LoVo (cell line): ENCODE measurements around the gene TAP2.
"Not testable (repeated sequence)": the region's sequence is repeated elsewhere in the genome, so short reads cannot be mapped to it uniquely, and the experiment has no call there.

ENCODE experiments used
- DNase-seq: peaks from one replicate; pipeline ENCODE4 v3.0.0-alpha.2; 2016; ENCODE audit warnings: low spot score

The TAP2 gene

DNA sequence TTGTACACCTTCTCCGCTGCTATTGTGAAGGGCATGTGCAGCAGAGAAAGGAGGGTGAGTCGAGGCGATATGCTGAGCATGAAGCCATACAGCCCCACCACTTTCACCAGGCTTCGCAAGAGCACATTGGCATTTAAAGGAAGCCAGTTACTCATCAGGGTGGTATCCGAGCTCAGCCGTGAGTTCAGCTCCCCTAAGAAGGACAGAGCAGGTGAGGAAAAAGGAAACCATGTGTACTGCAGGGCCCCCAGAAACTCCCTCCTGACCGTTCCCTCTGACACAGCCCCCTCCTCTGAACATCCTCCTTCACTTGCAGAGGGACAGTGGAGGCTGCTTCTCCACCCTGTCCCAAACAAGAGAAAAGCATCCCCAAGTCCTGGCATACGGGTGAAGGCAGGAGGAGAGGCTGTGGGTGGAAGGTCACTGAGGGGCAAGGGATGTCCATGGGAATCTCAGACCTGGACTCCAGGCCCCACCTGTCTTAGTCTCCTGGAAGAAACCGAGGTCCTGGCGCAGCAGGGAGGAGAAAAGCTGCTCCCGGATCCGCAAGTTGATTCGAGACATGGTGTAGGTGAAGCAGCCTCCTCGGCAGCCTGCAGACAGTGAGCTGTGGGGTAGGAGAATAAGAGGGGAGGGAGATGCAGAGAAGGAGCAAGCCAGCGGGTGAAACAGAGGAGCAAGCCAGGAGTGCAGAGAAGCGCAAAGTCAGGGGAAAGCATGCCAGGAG, 3.2 kb downstream of the TAP2 start:
- no peak for DNase-seq

DNA sequence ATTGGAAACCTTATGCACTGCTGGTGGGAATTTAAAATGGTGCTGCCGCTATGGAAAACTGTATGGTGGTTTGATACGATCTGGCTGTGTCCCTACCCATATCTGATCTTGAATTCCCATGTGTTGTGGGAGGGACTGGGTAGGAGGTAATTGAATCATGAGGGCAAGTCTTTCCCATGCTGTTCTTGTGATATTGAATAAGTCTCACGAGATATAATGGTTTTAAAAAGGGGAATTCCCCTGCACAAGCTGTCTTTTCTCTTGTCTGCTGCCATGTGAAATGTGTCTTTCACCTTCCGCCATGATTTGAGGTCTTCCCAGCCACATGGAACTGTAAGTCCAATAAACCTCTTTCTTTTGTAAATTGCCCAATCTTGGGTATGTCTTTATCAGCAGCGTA, 4.9 kb downstream of the TAP2 start:
- DNase-seq: no peak

DNA sequence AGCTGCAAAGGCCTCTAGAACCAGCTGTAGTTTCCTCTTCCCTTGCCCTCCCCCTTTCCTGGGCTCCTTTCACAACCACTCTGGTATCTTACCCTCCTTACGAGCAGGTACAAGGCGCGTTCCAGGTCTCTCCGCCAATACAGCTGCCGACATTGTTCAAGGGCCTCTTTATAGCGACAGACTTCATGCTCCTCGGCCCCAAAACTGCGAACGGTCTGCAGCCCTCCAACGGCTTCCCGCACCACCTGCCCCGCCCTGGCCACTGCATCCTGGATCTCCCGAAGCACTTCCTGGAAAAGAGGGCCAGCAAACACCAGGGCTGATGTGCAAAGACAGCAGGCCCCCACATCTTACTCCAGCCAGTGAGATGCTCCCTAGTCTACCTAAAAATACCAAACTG, 6.0 kb downstream of the TAP2 start:
- DNase-seq: no peak

DNA sequence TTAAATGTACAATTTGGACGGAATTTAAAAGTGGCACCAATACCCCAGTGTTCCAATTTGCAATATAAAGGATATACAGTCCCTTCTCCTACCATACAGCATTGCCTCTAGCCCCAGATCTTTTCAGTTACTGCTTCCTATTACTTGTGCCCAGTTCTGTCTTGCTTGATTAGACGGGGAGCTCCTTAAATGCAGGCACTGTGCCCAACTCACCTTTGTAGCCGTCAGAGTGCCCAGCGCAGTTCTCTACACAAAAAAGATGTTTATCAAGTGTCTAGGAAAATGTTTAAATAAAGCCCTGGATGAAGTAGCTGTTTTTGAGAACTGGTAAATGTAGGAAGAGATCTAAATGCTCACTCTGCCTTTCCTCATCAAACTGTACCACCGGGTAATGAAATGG, 7.6 kb downstream of the TAP2 start:
- DNase-seq: no peak

DNA sequence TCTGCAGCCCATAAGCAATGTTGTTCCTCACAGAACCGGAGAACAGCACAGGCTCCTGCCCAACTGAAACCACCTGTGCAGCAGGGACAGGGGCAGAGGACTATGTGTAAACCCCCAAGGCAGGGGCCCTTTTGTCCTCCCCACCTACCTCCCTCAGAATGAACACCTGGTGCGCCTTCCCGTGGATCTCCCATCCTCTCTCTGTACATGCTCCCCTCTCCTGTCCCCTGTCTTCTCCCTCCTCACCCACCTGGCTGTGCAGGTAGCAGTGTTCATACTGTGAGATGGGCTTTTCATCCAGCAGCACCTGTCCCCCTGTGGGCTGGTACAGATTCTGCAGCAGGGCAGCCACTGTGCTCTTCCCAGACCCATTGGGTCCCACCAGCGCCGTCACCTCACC, 8.5 kb downstream of the TAP2 start:
- DNase-seq: no peak

DNA sequence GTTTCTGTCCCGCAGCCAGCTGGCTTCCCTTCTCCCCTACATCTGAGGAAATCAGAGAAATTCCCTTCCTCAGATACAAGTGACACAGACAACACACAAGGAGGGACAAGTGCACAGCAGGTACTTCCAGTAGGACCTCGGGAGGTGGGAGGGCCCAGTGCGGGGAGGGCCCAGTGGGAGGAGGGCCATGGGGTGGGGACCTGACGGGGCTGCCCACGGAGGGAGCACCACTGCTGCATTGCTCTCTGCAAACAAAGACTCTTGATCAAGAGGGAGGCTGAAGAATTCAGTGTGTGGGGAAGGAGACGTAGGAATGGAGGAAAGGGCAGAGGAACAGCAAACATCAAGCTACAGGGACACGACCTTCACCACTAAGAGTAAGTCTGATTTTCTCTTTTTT, 9.0 kb downstream of the TAP2 start:
- DNase-seq: no peak

DNA sequence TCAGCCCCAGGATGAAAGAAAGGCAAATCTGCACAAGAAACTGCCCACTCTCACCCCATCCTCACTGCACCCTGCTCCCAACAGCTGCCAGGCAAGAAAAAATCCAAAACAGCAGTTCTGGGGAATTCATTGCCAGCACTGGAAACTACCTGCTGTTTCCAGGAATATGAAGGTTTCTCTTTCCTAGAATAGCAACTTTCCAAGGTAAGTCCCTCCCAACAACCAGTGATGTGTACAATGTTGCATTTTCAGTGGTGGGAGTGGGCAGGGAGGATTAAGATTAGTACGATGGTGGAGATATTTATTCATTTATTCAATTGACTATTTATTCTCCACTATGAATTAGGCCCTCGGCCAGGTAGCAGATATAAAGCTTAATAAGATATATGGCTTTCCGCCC, 11.5 kb downstream of the TAP2 start:
- DNase-seq: no peak

DNA sequence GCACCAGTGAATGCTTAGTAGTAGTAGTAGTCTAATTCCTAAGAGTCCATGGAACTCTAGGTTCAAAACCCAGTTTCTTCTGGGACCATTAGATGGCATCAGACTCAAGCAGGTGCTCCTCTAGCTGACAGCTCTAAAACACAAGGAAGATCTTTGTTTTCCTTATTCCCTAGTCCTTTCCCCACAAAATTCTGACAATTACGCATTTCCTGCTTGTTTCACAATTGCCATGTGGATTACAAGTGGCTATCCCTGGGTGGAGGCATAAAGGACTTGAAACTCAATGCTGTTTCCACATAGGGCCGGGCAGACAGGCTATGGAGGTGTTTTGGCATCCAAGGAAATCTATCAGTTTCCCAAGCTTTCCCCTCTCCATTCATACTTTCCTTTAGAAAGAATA, 12.6 kb downstream of the TAP2 start:
- peak; percentile 16 for DNase-seq

DNA sequence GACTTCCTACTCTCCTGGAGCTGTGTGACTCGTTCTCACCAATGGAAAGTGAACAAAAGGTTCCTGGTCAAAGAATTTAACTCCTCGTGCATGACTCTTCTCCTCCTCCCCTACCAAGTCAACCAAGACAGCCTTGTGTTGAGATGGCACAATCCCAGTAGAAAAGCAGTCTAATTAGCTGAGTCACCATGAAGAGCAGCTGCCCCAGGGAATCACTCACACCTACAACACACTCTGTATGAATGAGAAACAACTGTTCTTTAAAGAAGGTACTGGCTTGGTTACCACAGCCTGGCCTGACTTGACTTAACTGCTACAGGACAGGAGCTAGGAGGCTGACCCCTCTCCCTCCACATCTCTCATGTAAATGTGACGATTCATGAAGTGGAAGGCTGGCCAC, 18.8 kb downstream of the TAP2 start:
- DNase-seq: peak; percentile 34

DNA sequence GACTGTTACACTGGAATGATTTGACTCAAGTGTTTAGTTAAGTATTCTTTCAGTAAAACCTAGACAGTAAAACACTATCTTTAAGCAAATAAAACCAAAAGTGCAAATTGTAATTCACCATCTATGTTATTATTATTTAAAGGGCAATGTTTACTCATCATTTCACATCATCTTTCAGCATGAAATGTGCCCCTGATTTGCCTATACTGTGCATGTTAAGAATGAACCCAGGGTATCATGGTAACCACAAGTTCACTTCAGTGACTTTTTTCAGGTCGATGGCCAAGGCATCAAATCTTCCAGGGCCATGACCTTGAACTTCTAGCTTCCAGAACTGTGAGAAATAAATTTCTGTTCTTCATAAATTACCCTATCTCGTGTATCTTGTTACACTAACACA, 19.7 kb downstream of the TAP2 start:
- DNase-seq: no peak

DNA sequence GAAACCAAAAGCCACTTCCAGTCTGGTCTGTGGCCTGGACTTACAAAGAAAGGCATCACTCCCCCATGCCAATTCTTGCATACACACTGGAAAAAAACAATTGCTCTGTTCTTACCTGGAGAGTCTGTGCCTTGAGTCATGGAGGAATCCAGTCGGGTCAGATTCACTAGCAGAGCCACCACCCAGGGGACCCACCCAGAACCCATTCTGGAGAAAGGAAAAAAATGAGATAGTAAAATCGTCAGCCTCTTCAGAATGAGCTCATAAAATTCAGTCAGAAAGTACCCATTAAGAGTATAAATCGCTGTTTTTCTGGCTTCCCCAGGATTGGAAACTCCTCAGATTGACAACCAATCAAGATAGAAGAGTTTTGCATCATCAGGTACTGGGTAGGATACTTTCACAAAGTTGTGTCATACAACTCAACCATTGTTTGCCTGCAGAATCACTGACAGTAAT, 21.8 kb downstream of the TAP2 start, which contains the start of gene HLA-DOB:
TSS of gene HLA-DOB (minus strand) at position 257 of the 459 bp plus-strand sequence. CDS start at position 206, 51 bp downstream.
- DNase-seq: peak; percentile 5

DNA sequence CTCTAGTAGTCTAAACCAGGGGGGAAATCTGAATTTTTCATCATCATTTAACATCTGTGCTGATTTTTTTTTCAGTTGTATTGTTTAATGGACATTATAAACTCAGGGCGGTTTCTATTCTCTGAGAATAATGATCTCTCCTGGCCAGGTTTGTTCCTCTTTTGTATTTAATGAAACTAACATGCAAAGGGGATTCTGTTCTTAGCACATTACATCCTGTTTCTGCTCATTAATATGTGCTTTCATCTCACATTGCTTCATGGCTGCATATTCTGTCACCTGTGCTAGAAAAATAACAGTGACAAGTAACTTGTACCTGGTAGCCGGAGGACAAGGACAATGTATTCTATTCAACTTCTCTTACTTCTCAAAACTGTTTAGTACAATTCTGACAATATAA, 22.5 kb downstream of the TAP2 start:
- DNase-seq: no peak

DNA sequence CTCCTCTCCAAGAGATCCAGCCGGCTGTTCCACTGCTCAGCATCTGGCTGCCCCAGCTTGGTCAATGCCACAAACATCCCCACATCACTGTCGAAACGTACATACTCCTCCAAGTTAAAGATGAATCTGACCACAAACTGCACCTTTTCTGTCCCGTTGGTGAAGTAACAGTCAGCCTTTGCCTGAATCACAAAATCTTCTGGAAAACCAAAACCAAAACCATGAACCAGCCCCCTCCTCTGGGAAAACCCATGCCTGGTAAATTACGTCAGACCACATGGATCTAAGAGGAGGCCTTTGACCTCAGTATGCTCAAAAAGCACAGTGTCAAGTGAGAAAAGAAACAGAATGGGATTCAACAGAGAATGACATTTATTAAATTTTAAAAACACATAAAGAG, 23.4 kb downstream of the TAP2 start:
- DNase-seq: no peak

DNA sequence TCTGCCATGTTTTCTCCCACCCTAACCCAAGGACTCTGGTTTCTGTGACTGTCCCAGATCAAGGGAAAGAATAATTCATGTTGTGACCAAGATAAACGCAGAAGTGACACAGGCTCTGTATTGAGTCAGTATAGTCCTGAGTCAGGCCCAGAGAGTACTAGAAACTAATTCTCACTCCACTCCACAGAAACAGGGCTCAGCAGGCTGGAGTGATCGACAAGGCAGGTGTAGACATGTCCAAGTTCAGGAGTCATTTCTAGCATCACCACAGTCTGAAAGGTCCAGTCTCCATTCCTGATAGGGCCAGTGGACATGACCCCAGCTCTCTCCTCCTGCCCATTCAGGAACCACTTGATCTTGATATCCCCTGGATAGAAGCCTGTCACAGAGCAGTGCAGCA, 24.4 kb downstream of the TAP2 start:
- DNase-seq: no peak

DNA sequence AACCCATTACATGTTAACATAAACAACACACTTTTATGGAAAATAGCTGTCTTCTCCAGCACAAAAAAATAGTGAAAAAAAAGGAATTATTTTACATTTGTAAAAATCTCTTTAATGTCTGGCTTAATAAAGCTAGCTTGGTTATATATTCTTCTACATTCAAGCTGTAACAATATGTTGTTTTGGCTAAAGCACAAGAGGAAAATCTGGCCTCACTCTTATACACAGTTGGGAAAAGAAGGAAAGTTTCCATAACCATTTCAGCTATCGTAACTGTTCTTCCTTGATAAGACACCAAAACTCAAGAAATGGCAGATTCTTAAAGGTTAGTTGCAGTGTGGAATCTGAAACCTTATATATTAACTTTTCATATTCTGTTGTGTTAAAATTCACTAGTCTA, 29.4 kb downstream of the TAP2 start:
- no peak for DNase-seq

DNA sequence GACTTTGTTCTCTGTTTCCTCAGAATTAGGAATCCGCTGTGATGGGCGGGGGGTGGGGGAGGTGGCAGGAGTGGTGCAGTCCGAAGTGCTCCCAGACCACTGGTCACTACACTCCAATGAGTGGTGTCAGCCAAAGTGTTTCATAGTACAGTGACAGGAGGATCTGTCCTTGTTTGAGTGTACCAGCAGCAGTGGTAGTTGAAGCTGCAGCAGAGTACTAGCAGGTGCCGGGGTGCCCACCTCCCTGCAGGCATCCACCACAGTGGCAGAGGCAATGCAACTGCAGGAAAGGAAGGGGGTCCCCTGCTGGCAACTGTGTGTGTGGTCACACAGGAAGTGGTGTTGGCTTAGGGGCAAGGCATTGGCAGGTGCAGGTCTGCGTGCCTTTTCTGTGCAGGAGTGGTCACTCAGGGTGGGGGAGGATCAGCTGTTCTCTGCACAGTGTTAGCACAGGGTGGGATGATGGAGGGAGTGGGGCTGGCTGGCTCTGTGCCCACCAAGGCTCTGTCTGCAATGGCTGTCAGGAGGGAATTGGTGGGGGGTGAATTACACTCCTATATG, 31.4 kb downstream of the TAP2 start:
- no peak for DNase-seq

DNA sequence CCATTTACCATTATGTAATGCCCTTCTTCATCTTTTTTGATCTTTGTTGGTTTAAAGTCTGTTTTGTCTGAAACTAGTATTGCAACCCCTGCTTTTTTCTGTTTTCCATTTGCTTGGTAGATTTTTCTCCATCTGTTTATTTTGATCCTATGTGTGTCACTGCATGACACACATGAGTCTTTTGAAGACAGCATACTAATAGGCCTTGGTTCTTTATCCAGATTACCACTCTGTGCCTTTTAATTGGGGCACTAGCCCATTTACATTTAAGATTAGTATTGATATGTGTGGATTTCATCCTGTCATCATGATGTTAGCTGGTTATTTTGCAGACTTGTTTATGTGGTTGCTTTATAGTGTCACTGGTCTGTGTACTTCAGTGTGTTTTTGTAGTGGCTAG, 33.1 kb downstream of the TAP2 start:
- DNase-seq: not testable (repeated sequence)

DNA sequence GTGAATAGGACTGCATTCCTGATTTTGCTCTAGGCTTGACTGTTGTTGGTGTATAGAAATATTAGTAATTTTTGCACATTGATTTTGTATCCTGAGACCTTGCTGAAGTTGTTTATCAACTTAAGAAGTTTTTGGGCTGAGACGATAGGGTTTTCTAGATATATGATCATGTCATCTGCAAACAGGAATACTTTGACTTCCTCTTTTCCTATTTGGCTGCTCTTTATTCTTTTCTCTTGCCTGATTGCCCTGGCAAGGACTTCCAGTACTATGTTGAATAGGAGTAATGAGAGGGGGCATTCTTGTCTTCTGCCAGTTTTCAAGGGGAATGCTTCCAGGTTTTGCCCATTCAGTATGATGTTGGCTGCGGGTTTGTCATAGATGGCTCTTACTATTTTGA, 35.1 kb downstream of the TAP2 start:
- no peak for DNase-seq

DNA sequence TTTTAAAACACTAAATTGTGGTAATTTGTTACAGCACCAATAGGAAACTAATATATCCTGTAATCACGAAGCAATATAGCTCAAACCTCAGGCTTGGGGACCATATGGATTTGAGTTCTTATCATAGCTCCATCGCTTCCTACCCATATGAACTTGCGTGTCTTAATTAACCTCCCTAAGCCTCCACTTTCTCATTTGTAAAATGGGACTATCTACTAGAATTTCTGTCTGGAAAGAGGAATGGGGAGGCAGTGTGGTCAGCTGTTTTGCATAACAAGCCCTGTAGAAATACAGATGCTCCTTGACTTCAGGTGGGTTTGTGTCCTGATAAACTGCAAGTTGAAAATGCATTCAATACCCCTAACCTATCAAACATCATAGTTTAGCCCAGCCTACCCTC, 38.8 kb downstream of the TAP2 start:
- DNase-seq: no peak

DNA sequence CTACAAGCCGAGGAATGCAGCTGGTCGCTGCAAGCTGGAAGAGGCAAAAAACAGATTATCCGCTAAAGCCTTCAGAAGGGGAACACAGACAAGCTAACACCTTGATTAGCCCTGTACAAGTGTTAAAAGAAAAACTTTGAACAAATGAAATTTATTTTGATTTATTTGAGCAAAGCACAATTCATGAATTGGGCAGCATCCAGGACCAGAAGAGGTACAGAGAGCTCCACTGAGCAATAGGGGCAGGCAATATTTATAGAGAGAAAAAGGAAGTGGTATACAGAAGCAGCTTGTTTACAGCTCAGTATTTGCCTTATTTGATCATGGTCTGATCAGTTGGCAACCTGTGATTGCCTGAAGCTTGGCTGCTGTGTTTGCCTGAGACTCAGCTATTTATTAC, 39.4 kb downstream of the TAP2 start:
- no peak for DNase-seq

DNA sequence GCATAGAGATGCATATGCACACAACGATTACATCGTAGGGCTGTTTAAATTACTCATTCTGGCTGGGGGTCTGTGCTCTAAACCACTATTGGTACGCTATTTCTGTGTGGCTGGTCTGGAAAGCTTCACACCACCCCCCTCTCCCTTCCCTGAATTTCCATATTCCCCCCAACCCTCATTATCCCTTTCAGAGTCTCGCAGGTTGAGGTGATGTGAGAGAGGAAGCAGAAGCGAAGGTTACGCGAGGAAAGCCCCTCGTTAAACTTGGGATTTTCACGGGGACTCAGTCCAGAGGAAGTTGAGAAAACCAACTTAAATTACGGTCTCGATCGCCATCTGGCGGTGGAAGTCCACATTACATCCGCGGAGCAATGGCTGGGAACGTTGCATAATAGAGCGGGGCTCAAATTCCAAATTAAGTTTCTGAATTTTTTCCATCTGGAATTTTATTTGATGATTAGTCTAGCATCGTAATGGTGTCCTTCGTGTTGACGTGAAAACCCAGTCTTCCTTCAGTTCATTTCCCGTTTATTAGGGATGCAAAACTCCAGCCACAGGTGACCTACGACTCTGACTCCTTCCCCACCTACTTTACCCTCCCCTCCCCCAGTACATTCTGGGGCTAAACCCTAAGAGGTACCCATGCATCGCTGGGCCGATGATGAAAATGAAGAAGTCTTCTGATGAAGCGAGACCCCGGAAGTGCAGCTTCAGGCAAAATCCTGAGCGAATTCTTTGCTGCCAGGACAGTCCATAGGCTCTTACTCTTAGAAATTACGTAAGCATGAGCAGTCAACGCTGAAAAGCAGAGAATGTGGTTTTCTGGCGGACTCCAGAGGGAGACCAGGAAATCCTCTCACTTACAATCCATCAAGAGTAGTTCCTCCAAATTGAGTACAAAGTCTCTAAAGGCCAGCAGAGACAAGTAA, 41.4 kb downstream of the TAP2 start:
- DNase-seq: peak; percentile 60

DNA sequence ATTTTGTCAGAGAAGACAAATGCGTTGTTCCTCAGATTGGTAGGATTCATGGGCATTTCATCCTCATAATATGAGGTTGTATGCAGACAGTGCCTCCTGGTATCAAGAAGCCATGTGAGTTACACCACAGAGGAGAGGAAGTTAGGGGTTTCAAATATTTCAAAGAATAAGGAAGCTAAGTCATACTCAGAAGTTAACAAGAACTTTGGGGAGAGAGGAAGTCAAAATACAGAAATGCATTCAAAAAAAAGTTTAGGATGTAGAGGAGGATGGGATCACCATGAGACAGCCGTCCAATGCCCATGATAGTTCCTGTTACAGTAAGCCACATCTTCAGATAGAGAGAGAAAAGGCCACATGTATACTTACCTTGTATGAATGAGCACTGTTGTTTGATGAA, 44.0 kb downstream of the TAP2 start:
- no peak for DNase-seq

DNA sequence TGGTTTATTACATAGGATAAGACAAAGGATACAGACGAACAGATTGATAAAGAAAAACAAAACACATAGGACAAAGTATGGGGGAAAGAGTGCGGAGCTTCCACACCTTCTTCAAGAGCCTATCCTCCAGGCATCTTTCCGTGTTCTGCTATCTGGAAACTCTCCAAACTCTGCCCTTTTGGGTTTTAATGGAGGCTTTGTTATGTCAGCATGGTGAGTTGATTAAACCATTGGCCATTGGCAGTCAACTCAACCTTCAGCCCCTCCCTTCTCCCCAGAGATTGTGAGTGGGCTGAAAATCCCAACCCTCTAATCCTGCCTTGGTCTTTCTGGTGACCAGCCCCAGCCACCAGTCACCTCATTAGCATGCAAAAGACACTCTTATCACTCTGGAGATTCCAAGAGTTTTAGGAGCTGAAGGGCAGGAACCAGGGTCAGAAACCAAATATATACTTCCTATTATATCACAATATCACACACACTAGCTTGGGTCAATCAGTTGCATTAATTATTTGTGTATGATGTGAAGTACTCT, 45.6 kb downstream of the TAP2 start:
- DNase-seq: no peak
